Omental fat pad (tissue), 4 donors: ENCODE results near the gene NOS2. TPM values are rescaled to one million over a fixed set of nuclear protein-coding genes. Genes with fewer than 3 reads are reported as not detected.

ENCODE experiments used
- ATAC-seq: fragments of 150-250 bp; one replicate; pipeline ENCODE4 v1.9.1; 2016; ENCODE audit warnings: mild to moderate bottlenecking, moderate library complexity; ENCODE audit not compliant: low FRiP score
- DNase-seq: peaks from one replicate; pipeline ENCODE4 v3.0.0-alpha.2; 2019; ENCODE audit warnings: low spot score
- total RNA-seq, 4 donors: library from RNA; depleted of rRNA; stranded (reverse); fragments of >200 nt; gene quantifications; one replicate each; pipeline ENCODE4 v1.1.0, GENCODE V29; 2016
- TF ChIP-seq, protein P1 (sequence below), 3 donors: fragments of 450-650 bp; IDR thresholded peaks; one replicate each; pipeline ENCODE4 v1.5.1; 2016 to 2017; ENCODE audit warnings: antibody characterized with exemption in 3 of 3, mild to moderate bottlenecking in 3 of 3, moderate library complexity in 2 of 3

Gene NOS2
- total RNA-seq, 4 donors from 2014 or later = 0.12 to 0.19 TPM; not detected in 2

DNA sequence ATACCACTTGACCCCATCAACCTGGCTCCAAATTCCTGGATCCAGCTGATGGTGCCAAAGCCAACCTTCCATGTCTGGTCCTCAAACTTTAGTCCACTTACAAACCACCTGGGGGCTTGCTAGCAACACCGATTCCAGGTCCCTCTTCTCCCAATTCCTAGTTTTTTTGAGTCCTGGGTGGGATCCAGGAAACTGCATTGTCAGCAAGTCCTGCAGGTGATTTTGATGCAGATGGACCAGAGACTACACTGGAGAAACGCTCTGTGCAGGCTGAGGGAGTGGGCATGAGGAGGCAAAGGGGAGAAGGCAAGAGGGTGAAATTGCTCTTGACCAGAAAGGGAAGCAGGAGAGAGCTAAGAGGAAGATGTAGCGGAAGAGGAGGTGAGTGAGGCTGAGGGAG lies 21.0 kb upstream of the NOS2 start:
- DNase-seq = no peak
- no peak for ATAC-seq
- TF ChIP-seq, protein P1, sequence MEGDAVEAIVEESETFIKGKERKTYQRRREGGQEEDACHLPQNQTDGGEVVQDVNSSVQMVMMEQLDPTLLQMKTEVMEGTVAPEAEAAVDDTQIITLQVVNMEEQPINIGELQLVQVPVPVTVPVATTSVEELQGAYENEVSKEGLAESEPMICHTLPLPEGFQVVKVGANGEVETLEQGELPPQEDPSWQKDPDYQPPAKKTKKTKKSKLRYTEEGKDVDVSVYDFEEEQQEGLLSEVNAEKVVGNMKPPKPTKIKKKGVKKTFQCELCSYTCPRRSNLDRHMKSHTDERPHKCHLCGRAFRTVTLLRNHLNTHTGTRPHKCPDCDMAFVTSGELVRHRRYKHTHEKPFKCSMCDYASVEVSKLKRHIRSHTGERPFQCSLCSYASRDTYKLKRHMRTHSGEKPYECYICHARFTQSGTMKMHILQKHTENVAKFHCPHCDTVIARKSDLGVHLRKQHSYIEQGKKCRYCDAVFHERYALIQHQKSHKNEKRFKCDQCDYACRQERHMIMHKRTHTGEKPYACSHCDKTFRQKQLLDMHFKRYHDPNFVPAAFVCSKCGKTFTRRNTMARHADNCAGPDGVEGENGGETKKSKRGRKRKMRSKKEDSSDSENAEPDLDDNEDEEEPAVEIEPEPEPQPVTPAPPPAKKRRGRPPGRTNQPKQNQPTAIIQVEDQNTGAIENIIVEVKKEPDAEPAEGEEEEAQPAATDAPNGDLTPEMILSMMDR (IDR thresholded peaks at IDR 0.05) = no peak

DNA sequence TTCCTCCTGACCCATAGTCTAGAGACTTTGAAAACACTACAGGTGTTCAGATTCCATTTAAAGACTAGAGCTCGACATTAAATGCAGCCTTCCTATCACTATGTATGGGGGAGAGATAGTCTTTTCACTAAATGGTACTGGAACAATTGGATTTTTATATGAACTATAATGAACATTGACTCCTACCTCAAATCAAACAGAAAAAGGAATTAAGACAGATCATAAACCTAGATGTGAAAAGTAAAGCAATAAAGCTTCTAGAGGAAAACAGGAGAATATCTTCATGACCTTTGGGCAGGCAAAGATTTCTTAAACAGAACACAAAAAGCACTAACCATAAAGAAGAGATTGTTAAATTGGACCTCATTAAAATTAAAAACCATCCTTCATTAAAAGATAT lies 18.8 kb upstream of the NOS2 start:
- DNase-seq (no peak), ATAC-seq (no peak)
- TF ChIP-seq, protein P1 (IDR thresholded peaks at IDR 0.05) = no peak

DNA sequence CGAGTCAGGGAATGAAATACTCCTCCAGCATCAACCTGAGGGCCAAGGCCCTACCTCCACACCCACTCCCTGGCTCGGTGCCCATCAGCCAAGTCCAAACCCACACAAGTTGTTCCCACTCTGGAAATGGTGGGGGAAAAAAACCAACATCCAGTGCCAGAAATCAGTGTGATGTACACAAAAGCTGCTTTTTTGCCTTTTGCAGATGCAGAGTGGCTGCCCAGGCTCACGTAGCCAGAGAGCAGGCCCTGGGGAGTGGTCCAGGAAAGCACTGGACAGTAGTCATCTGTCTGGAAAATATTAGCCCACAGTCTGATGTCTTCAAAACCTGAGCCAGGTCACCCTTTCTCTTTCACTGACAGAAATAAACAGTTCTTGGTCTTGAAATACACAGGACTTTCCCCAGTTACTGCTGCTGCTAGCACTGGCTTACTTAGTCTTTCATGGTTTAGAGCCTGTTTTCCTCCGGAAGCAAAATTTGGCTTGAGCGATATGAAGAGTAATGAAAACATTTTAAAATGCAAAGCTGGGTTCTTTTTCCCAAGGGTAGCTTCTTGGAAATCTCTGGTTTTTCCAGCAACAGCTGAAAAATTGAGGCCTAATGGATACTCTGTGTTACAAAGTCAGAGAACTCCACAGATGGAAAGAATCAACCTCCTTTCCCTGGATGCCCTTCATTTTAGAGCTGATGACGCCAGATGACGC lies 18.2 kb upstream of the NOS2 start:
- TF ChIP-seq, protein P1 (IDR thresholded peaks at IDR 0.05) = no peak
- no peak for DNase-seq
- no peak for ATAC-seq

DNA sequence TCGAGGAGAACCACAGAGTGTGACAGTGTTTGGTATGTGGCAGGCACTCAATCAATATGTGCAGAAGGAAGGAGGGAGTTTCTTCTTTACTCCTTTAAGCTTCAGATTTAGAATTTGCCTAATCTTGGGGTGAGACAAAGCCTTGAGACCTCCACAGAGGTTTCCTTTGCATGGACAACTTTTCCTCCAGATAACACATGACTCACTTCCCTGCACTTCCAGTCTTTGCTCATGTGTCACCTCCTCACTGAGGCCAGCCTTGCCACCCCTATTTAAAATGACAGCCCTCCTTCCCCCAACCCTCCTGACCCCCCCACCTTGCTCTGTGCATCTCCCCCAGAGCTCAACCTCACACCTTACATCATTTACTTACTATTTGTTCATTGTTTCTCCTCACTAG lies 17.4 kb upstream of the NOS2 start:
- no peak for DNase-seq
- no peak for ATAC-seq
- TF ChIP-seq, protein P1 (IDR thresholded peaks at IDR 0.05) = no peak

DNA sequence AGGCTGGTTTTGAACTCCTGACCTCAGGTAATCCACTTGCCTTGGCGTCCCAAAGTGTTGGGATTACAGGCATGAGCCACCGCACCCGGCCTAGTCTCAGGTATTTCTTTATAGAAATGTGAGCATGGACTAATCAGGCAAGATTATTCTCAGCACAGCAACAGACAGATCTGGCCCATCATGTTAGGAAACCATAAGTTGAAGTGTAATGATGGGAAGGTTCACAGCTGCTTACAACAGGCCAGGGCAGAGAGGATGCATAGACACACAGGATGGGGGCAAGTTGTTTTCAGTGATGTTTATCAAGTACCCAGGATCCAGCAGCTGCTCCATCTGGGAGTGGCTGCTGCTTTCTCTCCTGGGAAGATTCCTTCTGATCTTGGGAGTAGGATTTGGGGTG lies 16.6 kb upstream of the NOS2 start:
- DNase-seq (no peak), ATAC-seq (no peak)
- TF ChIP-seq, protein P1 (IDR thresholded peaks at IDR 0.05) = no peak

DNA sequence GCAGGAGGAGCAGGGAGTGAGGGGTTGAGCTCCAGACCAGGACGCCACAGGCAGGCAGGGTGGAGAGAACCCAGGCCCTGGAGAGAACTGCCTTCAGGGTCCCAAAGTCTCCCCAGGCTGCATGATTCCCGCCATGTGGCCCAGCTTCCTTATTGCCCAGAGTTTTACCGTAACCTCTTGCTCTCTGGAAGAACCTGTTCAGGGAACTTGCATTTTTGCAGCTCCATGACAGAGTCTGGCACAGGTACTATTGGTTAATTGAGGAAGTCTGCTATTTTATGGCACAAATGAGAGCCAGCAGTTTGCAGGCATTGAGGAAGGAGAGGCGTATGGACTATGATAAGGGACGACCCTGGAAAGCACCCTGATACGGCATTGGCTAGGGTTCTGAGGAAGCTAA lies 11.6 kb upstream of the NOS2 start:
- DNase-seq = no peak
- TF ChIP-seq, protein P1 (IDR thresholded peaks at IDR 0.05) = no peak
- no peak for ATAC-seq

DNA sequence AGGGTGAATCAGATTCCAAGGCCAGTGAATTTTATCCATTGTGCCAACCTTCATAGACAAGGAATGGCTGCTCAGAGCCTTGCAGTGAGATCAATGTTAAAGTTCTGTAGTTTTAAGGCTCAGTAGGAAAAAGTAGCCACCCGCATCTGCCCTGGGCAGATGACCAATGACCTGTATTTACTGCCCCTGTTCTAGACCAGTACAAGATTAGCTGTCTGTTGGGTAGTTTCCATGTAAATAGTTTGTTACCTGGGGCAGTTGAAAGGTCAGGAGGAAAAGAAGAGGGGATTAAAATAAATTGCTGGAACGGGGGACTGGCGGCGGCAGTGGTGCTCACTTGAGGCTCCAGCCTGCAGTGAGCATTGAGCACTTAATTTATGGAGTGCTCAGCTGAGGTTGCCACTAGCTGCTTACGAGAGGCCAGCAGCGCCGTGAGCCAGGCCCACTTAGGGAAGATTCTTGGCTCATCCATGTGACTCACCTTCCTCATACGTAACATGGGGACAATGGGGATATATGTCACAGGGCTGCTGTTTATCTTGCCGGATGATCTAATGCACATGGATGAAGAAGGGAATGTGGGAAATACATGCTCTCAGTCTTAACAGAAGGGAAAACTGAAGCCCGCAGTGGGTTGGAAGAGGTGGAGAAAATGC lies 10.7 kb upstream of the NOS2 start:
- ATAC-seq = no peak
- TF ChIP-seq, protein P1 (IDR thresholded peaks at IDR 0.05) = no peak
- no peak for DNase-seq
